ENCODE measurements around the gene NSG2. TPM values are rescaled to one million over a fixed set of nuclear protein-coding genes. Genes with fewer than 3 reads are reported as not detected.

NSG2 gene
- total RNA-seq, 4 donors from 2014 or later: not detected

GRCh38 chr5:174147551-174147950 is 102.0 kb downstream of the NSG2 start:
- no peaks in the 10 kb centered on the region for H3K27me3 ChIP-seq
- no peaks in the 10 kb centered on the region for H3K9me3 ChIP-seq
- no peak overlapping the region for H3K27ac ChIP-seq
- TF ChIP-seq CTCF (IDR thresholded peaks at IDR 0.05 in 4 of 5, conservative IDR thresholded peaks at IDR 0.05 in 1 of 5) (no peak), POLR2A (IDR thresholded peaks at IDR 0.05) (no peak)
- peaks cover 0 to 2% of the 10 kb centered on the region in 2 donors for H3K4me1 ChIP-seq
- DNase-seq: no peak
- no peak for ATAC-seq
- H3K4me3 ChIP-seq: no peak overlapping the region
- no peaks in the 10 kb centered on the region for H3K36me3 ChIP-seq
- intact Hi-C loops (cut with DNase I; ENCODE audit: low total_unique reads): no loop called here
- in situ Hi-C loops (cut with MboI; ENCODE audit: low sequenced_read_pairs in 4 of 4): no loop called here

GRCh38 chr5:174148721-174149120 is 103.2 kb downstream of the NSG2 start:
- in situ Hi-C loops (cut with MboI; ENCODE audit: low sequenced_read_pairs in 4 of 4) (no loop called here), intact Hi-C loops (cut with DNase I; ENCODE audit: low total_unique reads) (no loop called here)
- no peaks in the 10 kb centered on the region for H3K9me3 ChIP-seq
- H3K4me3 ChIP-seq: no peak overlapping the region
- TF ChIP-seq CTCF (IDR thresholded peaks at IDR 0.05 in 4 of 5, conservative IDR thresholded peaks at IDR 0.05 in 1 of 5): no peak
- no peak for TF ChIP-seq POLR2A (IDR thresholded peaks at IDR 0.05)
- H3K27me3 ChIP-seq: no peaks in the 10 kb centered on the region
- H3K36me3 ChIP-seq: no peaks in the 10 kb centered on the region
- DNase-seq (no peak), ATAC-seq (no peak)
- H3K4me1 ChIP-seq: peaks cover 0 to 2% of the 10 kb centered on the region in 2 donors
- H3K27ac ChIP-seq: no peak overlapping the region

GRCh38 chr5:174149426-174149825 is 103.9 kb downstream of the NSG2 start:
- Histone ChIP-seq H3K4me3 (no peak overlapping the region), H3K4me1 (peaks cover 0 to 2% of the 10 kb centered on the region in 2 donors), H3K9me3 (no peaks in the 10 kb centered on the region), H3K36me3 (no peaks in the 10 kb centered on the region), H3K27ac (no peak overlapping the region), H3K27me3 (no peaks in the 10 kb centered on the region)
- no peak for DNase-seq
- intact Hi-C loops (cut with DNase I; ENCODE audit: low total_unique reads): no loop called here
- ATAC-seq: no peak
- TF ChIP-seq CTCF (IDR thresholded peaks at IDR 0.05 in 4 of 5, conservative IDR thresholded peaks at IDR 0.05 in 1 of 5) (no peak), POLR2A (IDR thresholded peaks at IDR 0.05) (no peak)
- in situ Hi-C loops (cut with MboI; ENCODE audit: low sequenced_read_pairs in 4 of 4): no loop called here

- TF ChIP-seq POLR2A (IDR thresholded peaks at IDR 0.05): no peak
- TF ChIP-seq CTCF (IDR thresholded peaks at IDR 0.05 in 4 of 5, conservative IDR thresholded peaks at IDR 0.05 in 1 of 5): no peak
- ATAC-seq: no peak
- H3K4me1 ChIP-seq: peaks cover 0 to 2% of the 10 kb centered on the region in 2 donors
- H3K27me3 ChIP-seq: no peaks in the 10 kb centered on the region
- H3K27ac ChIP-seq: no peak overlapping the region
- no peaks in the 10 kb centered on the region for H3K9me3 ChIP-seq
- H3K36me3 ChIP-seq: no peaks in the 10 kb centered on the region
- intact Hi-C loops (cut with DNase I; ENCODE audit: low total_unique reads): no loop called here
- H3K4me3 ChIP-seq: no peak overlapping the region
- in situ Hi-C loops (cut with MboI; ENCODE audit: low sequenced_read_pairs in 4 of 4): no loop called here
- no peak for DNase-seq
These were observed 104.5 kb downstream of the NSG2 start for GRCh38 chr5:174149989-174150388.

- H3K36me3 ChIP-seq: no peaks in the 10 kb centered on the region
- H3K9me3 ChIP-seq: no peaks in the 10 kb centered on the region
- DNase-seq (no peak), ATAC-seq (no peak)
- no peak overlapping the region for H3K27ac ChIP-seq
- no peak overlapping the region for H3K4me3 ChIP-seq
- no peaks in the 10 kb centered on the region for H3K27me3 ChIP-seq
- in situ Hi-C loops (cut with MboI; ENCODE audit: low sequenced_read_pairs in 4 of 4): no loop called here
- no peak for TF ChIP-seq POLR2A (IDR thresholded peaks at IDR 0.05)
- no peak for TF ChIP-seq CTCF (IDR thresholded peaks at IDR 0.05 in 4 of 5, conservative IDR thresholded peaks at IDR 0.05 in 1 of 5)
- intact Hi-C loops (cut with DNase I; ENCODE audit: low total_unique reads): no loop called here
- H3K4me1 ChIP-seq: peaks cover 0 to 2% of the 10 kb centered on the region in 2 donors
These were observed 106.2 kb downstream of the NSG2 start for GRCh38 chr5:174151599-174152181.
